HepG2 (cell line): Measurements from ENCODE around the gene TYMP. TPM values are rescaled to one million over a fixed set of nuclear protein-coding genes. Genes with fewer than 3 reads are reported as not detected.

Source experiments
- ATF5 ChIP-seq: sonication (generic); formaldehyde crosslinking; IDR thresholded peaks from 2 replicates; pipeline ENCODE4 v1.4.0; 2020; ENCODE audit warnings: mild to moderate bottlenecking, low read depth, missing genetic modification reagents
- FUBP1 ChIP-seq: sonication (generic); formaldehyde crosslinking; IDR thresholded peaks from 2 replicates; pipeline ENCODE4 v1.5.1; 2020; ENCODE audit warnings: missing genetic modification reagents, mild to moderate bottlenecking, borderline replicate concordance
- KDM3A ChIP-seq: IDR thresholded peaks from 2 replicates; pipeline ENCODE4 v1.6.1; 2018; ENCODE audit warnings: low read depth, missing compliant biosample characterization
- MATR3 ChIP-seq: sonication (generic); formaldehyde crosslinking; IDR thresholded peaks from 2 replicates; pipeline ENCODE4 v1.4.0; 2020; ENCODE audit warnings: missing genetic modification reagents
- MNT ChIP-seq: fragments of 450-650 bp; IDR thresholded peaks from 2 replicates; pipeline ENCODE4 v1.6.1; 2016
- MXI1 ChIP-seq: IDR thresholded peaks from 3 replicates; pipeline ENCODE4 v1.6.1; 2012; ENCODE audit warnings: low read depth, low read length, inconsistent platforms, borderline replicate concordance
- NR2C2 ChIP-seq: sonication (generic); formaldehyde crosslinking; IDR thresholded peaks from 2 replicates; pipeline ENCODE4 v1.4.0; 2020; ENCODE audit warnings: missing genetic modification reagents, mild to moderate bottlenecking, moderate library complexity, borderline replicate concordance
- SNAI1 ChIP-seq: sonication (generic); formaldehyde crosslinking; IDR thresholded peaks from 2 replicates; pipeline ENCODE4 v1.5.0; 2020; ENCODE audit warnings: mild to moderate bottlenecking, missing genetic modification reagents, borderline replicate concordance
- SOX6 ChIP-seq, 2 experiments: fragments of 450-650 bp in 1 of 2; sonication (generic) in 1 of 2; formaldehyde crosslinking in 1 of 2; IDR thresholded peaks; 2 replicates each; pipeline versions ENCODE4 v1.4.0 to v1.6.1; 2017 to 2020; ENCODE audit warnings: antibody characterized with exemption in 1 of 2, mild to moderate bottlenecking in 1 of 2, missing genetic modification reagents in 1 of 2
- SPEN ChIP-seq: sonication (generic); formaldehyde crosslinking; IDR thresholded peaks from 2 replicates; pipeline ENCODE4 v1.5.1; 2020; ENCODE audit warnings: low read depth, mild to moderate bottlenecking, missing genetic modification reagents
- ZBTB14 ChIP-seq: sonication (generic); formaldehyde crosslinking; IDR thresholded peaks from 2 replicates; pipeline ENCODE4 v1.4.0; 2020; ENCODE audit warnings: missing genetic modification reagents
- ZNF281 ChIP-seq: sonication (generic); formaldehyde crosslinking; IDR thresholded peaks from 2 replicates; pipeline ENCODE4 v1.4.0; 2020; ENCODE audit warnings: missing genetic modification reagents, borderline replicate concordance
- ZNF639 ChIP-seq: conservative IDR thresholded peaks from 2 replicates; pipeline ENCODE4 v1.6.1; 2018; ENCODE audit warnings: missing genetic modification reagents
- ZNF770 ChIP-seq: sonication (generic); formaldehyde crosslinking; IDR thresholded peaks from 2 replicates; pipeline ENCODE4 v1.5.0; 2020; ENCODE audit warnings: mild to moderate bottlenecking, missing genetic modification reagents
- polyA plus RNA-seq, 8 experiments: library from polyadenylated mRNA; depleted of rRNA in 3 of 8; stranded (reverse) in 7 of 8; unstranded in 1 of 8; fragments of >200 nt; fragmentation: Illumina TruSeq in 4 of 8; extraction: Trizol in 4 of 8; gene quantifications; 2 replicates each; pipeline versions ENCODE4 v1.2.1 to v1.2.3, GENCODE V29; 2011 to 2016; ENCODE audit warnings: low read depth in 4 of 8, missing spikeins in 1 of 8, mixed read lengths in 1 of 8; ENCODE audit not compliant: insufficient read depth in 1 of 8
- total RNA-seq, 5 experiments: library from RNA; depleted of rRNA; stranded (reverse); fragments of >200 nt; fragmentation: Illumina TruSeq; extraction: Trizol; gene quantifications; 2 replicates each; pipeline ENCODE4 v1.2.3, GENCODE V29; 2016; ENCODE audit warnings: low read depth in 1 of 5

The TYMP gene
- total and polyA plus RNA-seq, 2 of the 13 experiments (the other 11 are each of a cell fraction or from before 2014, with no cell fraction given) = 3.9 to 4.3 TPM

- peak; percentile 87 for TF ChIP-seq ZNF770 (CRISPR knock-in tag)
- TF ChIP-seq SPEN = peak; percentile 71
- no peak; the same call in 1 of the 2 replicates for TF ChIP-seq ZNF281 (CRISPR knock-in tag)
- TF ChIP-seq ZNF639 (CRISPR knock-in tag) = peak; percentile 80
- no peak; the same call in 1 of the 2 replicates for TF ChIP-seq ATF5 (CRISPR knock-in tag)
- TF ChIP-seq FUBP1 (CRISPR knock-in tag) = no peak
- 0 out of 2 replicates have a peak, but pooled peaks have one; percentile 14 for TF ChIP-seq KDM3A (CRISPR knock-in tag)
- peak; percentile 59 for TF ChIP-seq ZBTB14 (CRISPR knock-in tag)
- TF ChIP-seq MATR3 = no peak
- no peak for TF ChIP-seq SOX6 (IDR thresholded peaks at IDR 0.05)
- TF ChIP-seq SOX6 (CRISPR knock-in tag; IDR thresholded peaks at IDR 0.05) = 0 out of 2 replicates have a peak, but pooled peaks have one; percentile 28
- TF ChIP-seq MXI1 = peak; percentile 75; the same call in 1 of the 3 replicates
- TF ChIP-seq SNAI1 = 0 out of 2 replicates have a peak, but pooled peaks have one; percentile 58
- peak; percentile 86 for TF ChIP-seq MNT
- peak; percentile 21; the same call in 1 of the 2 replicates for TF ChIP-seq NR2C2 (CRISPR knock-in tag)
These were observed 4.5 kb downstream of the TYMP start, which contains the start of gene SCO2 (continued) for GRCh38 chr22:50525104-50525857.
